IMR-90 (cell line): ENCODE data around the gene KLHL8. TPM values are rescaled to one million over a fixed set of nuclear protein-coding genes. Genes with fewer than 3 reads are reported as not detected.
A peak's percentile ranks its signal among the peaks of the same experiment; 100 is the strongest.

Experiments used
- ATAC-seq: fragments of 200-7000 bp; cut with Tn5 transposase; 2 replicates; pipeline ENCODE4 v1.9.1; 2020; ENCODE audit warnings: low read depth, mild to moderate bottlenecking, moderate library complexity
- BruUV-seq: library from RNA; stranded (reverse); fragments of 400-500 nt; replicated peaks from 2 replicates; lab custom pipeline; 2021; lab: Mats Ljungman, UMichigan
- CTCF ChIA-PET: fragments of 300-600 bp; formaldehyde crosslinking; extraction: SDS; loops from one replicate; lab custom pipeline; 2021; ENCODE audit warnings: antibody characterized with exemption; lab: Yijun Ruan, JAX
- POLR2A ChIA-PET: fragments of 300-600 bp; sonication (Branson Sonifier 250); formaldehyde crosslinking; loops from one replicate; lab custom pipeline; 2022; ENCODE audit warnings: antibody characterized with exemption; ENCODE audit not compliant: unreplicated experiment; lab: Charles Lee
- DNase-seq: peaks from one replicate; pipeline ENCODE4 v3.0.0; 2013
- H2AFZ ChIP-seq: replicated peaks from 2 replicates; pipeline ENCODE3; 2013; ENCODE audit warnings: low read length, mild to moderate bottlenecking; ENCODE audit not compliant: poor library complexity
- H2AK5ac ChIP-seq: 2 replicates; pipeline ENCODE4 v1.6.1; 2013; ENCODE audit warnings: low read depth, low read length, inconsistent platforms
- H2AK9ac ChIP-seq: replicated peaks from 2 replicates; pipeline ENCODE3; 2013; ENCODE audit warnings: mild to moderate bottlenecking, low read depth, low read length, moderate library complexity; ENCODE audit not compliant: poor library complexity
- H2BK120ac ChIP-seq: 2 replicates; pipeline ENCODE4 v1.6.1; 2013; ENCODE audit warnings: low read depth, low read length, inconsistent platforms
- H2BK15ac ChIP-seq: 3 replicates; pipeline ENCODE4 v1.6.1; 2013; ENCODE audit warnings: low read depth, low read length, inconsistent platforms
- H2BK20ac ChIP-seq: 2 replicates; pipeline ENCODE4 v1.6.1; 2013; ENCODE audit warnings: low read depth, mild to moderate bottlenecking, inconsistent platforms, low read length, moderate library complexity
- H2BK5ac ChIP-seq: 2 replicates; pipeline ENCODE4 v1.6.1; 2013; ENCODE audit warnings: mild to moderate bottlenecking, low read depth, low read length, inconsistent platforms; ENCODE audit not compliant: poor library complexity, severe bottlenecking
- H3K14ac ChIP-seq: replicated peaks from 2 replicates; pipeline ENCODE4 v1.6.1; 2013; ENCODE audit warnings: low read depth, low read length, inconsistent platforms
- H3K18ac ChIP-seq: 2 replicates; pipeline ENCODE4 v1.6.1; 2013; ENCODE audit warnings: low read depth, low read length, control low read depth
- H3K23ac ChIP-seq: 2 replicates; pipeline ENCODE4 v1.6.1; 2013; ENCODE audit warnings: low read depth, low read length, inconsistent platforms
- H3K27ac ChIP-seq: 2 replicates; pipeline ENCODE4 v1.5.1; 2013; ENCODE audit warnings: mild to moderate bottlenecking, control low read depth, low read length; ENCODE audit not compliant: insufficient read depth
- H3K27me3 ChIP-seq: 2 replicates; pipeline ENCODE4 v1.6.1; 2013; ENCODE audit warnings: low read length; ENCODE audit not compliant: control insufficient read depth, insufficient read depth
- H3K36me3 ChIP-seq: 2 replicates; pipeline ENCODE4 v1.6.1; 2013; ENCODE audit warnings: low read length, mixed read lengths; ENCODE audit not compliant: control insufficient read depth, insufficient read depth
- H3K4ac ChIP-seq: 2 replicates; pipeline ENCODE4 v1.6.1; 2013; ENCODE audit warnings: low read depth, low read length, inconsistent platforms
- H3K4me1 ChIP-seq: 2 replicates; pipeline ENCODE4 v1.6.1; 2013; ENCODE audit warnings: low read length, mixed read lengths; ENCODE audit not compliant: control insufficient read depth, insufficient read depth
- H3K4me2 ChIP-seq: 2 replicates; pipeline ENCODE4 v1.6.1; 2013; ENCODE audit warnings: low read depth, mild to moderate bottlenecking, control low read depth, low read length, moderate library complexity
- H3K4me3 ChIP-seq: 2 replicates; pipeline ENCODE4 v1.5.1; 2013; ENCODE audit warnings: low read depth, mild to moderate bottlenecking, control low read depth, low read length, moderate library complexity; ENCODE audit not compliant: insufficient read depth
- H3K56ac ChIP-seq: 2 replicates; pipeline ENCODE4 v1.6.1; 2013; ENCODE audit warnings: low read length, inconsistent platforms; ENCODE audit not compliant: insufficient read depth; ENCODE audit errors: extremely low read depth
- H3K79me1 ChIP-seq, 2 experiments: 2 replicates each; pipeline ENCODE4 v1.6.1; 2013; ENCODE audit warnings: low read length in 2 of 2, inconsistent platforms in 1 of 2, low read depth in 1 of 2
- H3K9ac ChIP-seq: 2 replicates; pipeline ENCODE4 v1.6.1; 2013; ENCODE audit warnings: low read depth, low read length, control low read depth
- H3K9me1 ChIP-seq: 2 replicates; pipeline ENCODE4 v1.6.1; 2013; ENCODE audit warnings: low read length, inconsistent platforms; ENCODE audit not compliant: insufficient read depth
- H3K9me3 ChIP-seq: 2 replicates; pipeline ENCODE4 v1.6.1; 2013; ENCODE audit warnings: low read length; ENCODE audit not compliant: control insufficient read depth, insufficient read depth
- H4K20me1 ChIP-seq: 2 replicates; pipeline ENCODE4 v1.6.1; 2013; ENCODE audit warnings: low read length, inconsistent platforms; ENCODE audit not compliant: insufficient read depth
- H4K5ac ChIP-seq: 2 replicates; pipeline ENCODE4 v1.6.1; 2013; ENCODE audit warnings: mild to moderate bottlenecking, low read depth, low read length, control low read depth
- H4K8ac ChIP-seq, 2 experiments: 2 replicates each; pipeline ENCODE4 v1.6.1; 2013; ENCODE audit warnings: low read depth in 2 of 2, low read length in 2 of 2, control low read depth in 1 of 2, inconsistent platforms in 1 of 2
- H4K91ac ChIP-seq: 2 replicates; pipeline ENCODE4 v1.6.1; 2013; ENCODE audit warnings: low read depth, low read length, inconsistent platforms; ENCODE audit not compliant: insufficient read depth
- CEBPB ChIP-seq: IDR thresholded peaks from 2 replicates; pipeline ENCODE4 v1.6.1; 2012; ENCODE audit warnings: low read depth, low read length, improper control_type of control experiment
- NFE2L2 ChIP-seq: fragments of 150-350 bp; IDR thresholded peaks from 2 replicates; pipeline ENCODE4 v1.6.1; 2016; ENCODE audit warnings: low read depth, mild to moderate bottlenecking, low read length
- WGBS, 2 experiments: methylation state at CpG; one replicate each; pipeline versions ENCODE4 v1.1.5 to v1.1.7; 2013; ENCODE audit warnings: missing lambda C conversion rate in 2 of 2; ENCODE audit not compliant: insufficient read length in 1 of 2; ENCODE audit errors: extremely low coverage in 2 of 2; 5-methylcytosine and 5-hydroxymethylcytosine counted together
- dilution Hi-C: fragments of 300-500 bp; cut with HindIII; formaldehyde crosslinking; loops from one replicate; pipeline ENCODE4 v1.14.3; 2018; ENCODE audit warnings: low sequenced_read_pairs; ENCODE audit not compliant: unreplicated experiment
- in situ Hi-C: fragments of 300-500 bp; cut with MboI; formaldehyde crosslinking; loops from 3 replicates; pipeline ENCODE4 v1.14.3; 2019; ENCODE audit warnings: low sequenced_read_pairs, inconsistent platforms, mixed read lengths
- intact Hi-C: fragments of 100-400 bp; cut with micrococcal nuclease; formaldehyde crosslinking; loops from 2 replicates; pipeline ENCODE4 v1.10.0; 2022
- polyA plus RNA-seq, 3 experiments: library from polyadenylated mRNA; depleted of rRNA; stranded (reverse); fragments of >200 nt; gene quantifications; 2 replicates each; pipeline ENCODE4 v1.2.3, GENCODE V29; 2012; ENCODE audit warnings: low replicate concordance in 1 of 3
- total RNA-seq: library from RNA; depleted of rRNA; stranded (reverse); fragments of >200 nt; gene quantifications from 2 replicates; pipeline ENCODE4 v1.2.3, GENCODE V29; 2012
- TF ChIP-seq, protein P1 (sequence below): fragments of 150-350 bp; IDR thresholded peaks from 2 replicates; pipeline ENCODE4 v1.6.1; 2017; ENCODE audit warnings: mild to moderate bottlenecking, antibody characterized with exemption, low read length, low read depth

The KLHL8 gene
- total and polyA plus RNA-seq, 2 of the 4 experiments (the other 2 are of a cell fraction): 3.1 to 9.5 TPM

DNA sequence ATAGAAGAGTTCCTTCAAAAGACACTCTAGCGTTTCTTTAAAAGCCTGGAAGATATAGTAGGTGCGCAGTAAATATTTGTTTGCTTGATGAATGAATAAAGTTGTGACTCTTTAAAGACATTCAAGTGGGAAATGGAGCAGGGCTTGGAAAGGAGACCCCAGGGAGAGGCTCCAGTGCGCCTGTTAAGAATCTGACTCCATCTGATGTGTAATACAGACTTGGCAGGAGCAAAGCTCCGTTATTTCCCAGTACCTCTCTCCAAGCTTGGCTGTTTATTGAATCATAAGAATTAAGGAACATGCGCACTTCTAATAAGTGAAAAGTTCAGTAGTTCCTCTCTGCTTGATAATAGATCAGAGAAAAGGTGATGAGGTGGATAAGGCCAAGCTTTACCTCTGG is 18.8 kb upstream of the KLHL8 start:
- BruUV-seq: no TSS peak
- TF ChIP-seq, protein P1, sequence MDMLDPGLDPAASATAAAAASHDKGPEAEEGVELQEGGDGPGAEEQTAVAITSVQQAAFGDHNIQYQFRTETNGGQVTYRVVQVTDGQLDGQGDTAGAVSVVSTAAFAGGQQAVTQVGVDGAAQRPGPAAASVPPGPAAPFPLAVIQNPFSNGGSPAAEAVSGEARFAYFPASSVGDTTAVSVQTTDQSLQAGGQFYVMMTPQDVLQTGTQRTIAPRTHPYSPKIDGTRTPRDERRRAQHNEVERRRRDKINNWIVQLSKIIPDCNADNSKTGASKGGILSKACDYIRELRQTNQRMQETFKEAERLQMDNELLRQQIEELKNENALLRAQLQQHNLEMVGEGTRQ: no peak
- TF ChIP-seq CEBPB (no peak), NFE2L2 (no peak)
- CTCF ChIA-PET: no interaction called here

More for the DNA sequence above, 18.8 kb upstream of the KLHL8 start:
- POLR2A ChIA-PET: no interaction called here
- no peak overlapping the region for H3K9ac ChIP-seq
- H2AK9ac ChIP-seq: no peak overlapping the region
- peak overlapping the region; percentile 41; the same call in 1 of the 2 replicates for H3K4ac ChIP-seq
- H3K9me3 ChIP-seq: peaks cover 5% of the 10 kb centered on the region
- H4K8ac ChIP-seq: no peak overlapping the region
- H3K27me3 ChIP-seq: no peaks in the 10 kb centered on the region
- intact Hi-C loops: loop anchor here (5.0 kb wide), 1 partner anchor 742 kb away; no protein-coding TSS in a partner anchor
- no peaks in the 10 kb centered on the region for H3K79me1 ChIP-seq
- in situ Hi-C loops: loop anchor here (25.0 kb wide), 1 partner anchor 727 kb away; no protein-coding TSS in a partner anchor
- dilution Hi-C loops: no loop called here
- peak overlapping the region; percentile 41; the same call in 1 of the 2 replicates for H4K91ac ChIP-seq
- H3K14ac ChIP-seq: 0 out of 2 replicates have a peak overlapping the region, but pooled peaks have one; percentile 58
- no peak overlapping the region for H3K27ac ChIP-seq
- no peak for ATAC-seq
- DNase-seq: no peak
- no peak overlapping the region for H4K5ac ChIP-seq
- H2AK5ac ChIP-seq: peak overlapping the region; percentile 4; the same call in 1 of the 2 replicates
- no peak overlapping the region for H2AFZ ChIP-seq
- no peak overlapping the region for H3K4me3 ChIP-seq
- peak overlapping the region; percentile 72 for H2BK20ac ChIP-seq
- H2BK5ac ChIP-seq: no peak overlapping the region
- H3K23ac ChIP-seq: no peak overlapping the region
- H3K56ac ChIP-seq: 0 out of 2 replicates have a peak overlapping the region, but pooled peaks have one; percentile 28
- 80% methylated on average over 1 of the region's 5 CpGs; no CpG with 5 or more reads in 1 of the 2 experiments for WGBS, 2 experiments
- peak overlapping the region; percentile 62 for H2BK120ac ChIP-seq
- no peaks in the 10 kb centered on the region for H3K36me3 ChIP-seq
- no peaks in the 10 kb centered on the region for H4K20me1 ChIP-seq
- no peak overlapping the region for H3K4me2 ChIP-seq
- H3K9me1 ChIP-seq: peaks cover 2% of the 10 kb centered on the region; the same call in 1 of the 2 replicates
- no peak overlapping the region for H3K18ac ChIP-seq
- H3K4me1 ChIP-seq: peaks cover 5% of the 10 kb centered on the region
- H2BK15ac ChIP-seq: peak overlapping the region; percentile 11; the same call in 2 of the 3 replicates
